Measurements from ENCODE around the gene PCDH12. TPM values are rescaled to one million over a fixed set of nuclear protein-coding genes. Genes with fewer than 3 reads are reported as not detected.

PCDH12 gene
- total and polyA plus RNA-seq, 7 experiments from 2014 or later: 0.11 to 1.5 (median 0.54) TPM; not detected in 3

GRCh38 chr5:141954194-141954593 is 3.8 kb downstream of the PCDH12 start:
- ATAC-seq: peak; percentile 60
- H3K27ac Mint-ChIP-seq: no peak overlapping the region

DNA sequence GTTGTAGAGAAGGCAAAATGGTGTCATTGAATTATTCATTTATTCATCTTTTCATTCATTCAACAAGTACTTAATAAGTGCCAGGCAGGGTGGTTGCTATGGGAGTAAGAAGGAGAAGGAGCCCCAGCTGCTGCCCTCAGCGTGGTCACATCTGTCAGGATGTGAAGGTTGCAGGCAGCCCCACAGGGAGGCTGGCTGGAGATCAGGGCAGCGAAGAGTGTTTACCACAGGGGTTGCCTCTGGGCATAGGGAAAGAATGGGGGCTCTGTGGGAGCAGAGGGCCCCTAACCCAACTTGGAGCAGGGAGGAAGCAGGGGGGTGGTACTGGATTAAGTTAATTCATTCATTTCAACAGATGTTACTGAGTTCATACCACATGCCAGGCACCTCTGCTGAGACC is 6.0 kb downstream of the PCDH12 start:
- Mint-ChIP-seq H3K36me3 (peaks cover 0 to 6% (median 0%) of the 10 kb centered on the region in 5 donors), H3K4me1 (peaks cover 9 to 25% (median 15%) of the 10 kb centered on the region in 7 donors), H3K4me3 (peak overlapping the region in 5 of 10 donors; percentile 53 to 65 (median 60)), H3K27me3 (no peaks in the 10 kb centered on the region), H3K9me3 (no peaks in the 10 kb centered on the region), H3K27ac (peak overlapping the region in 1 of 9 donors; percentile 36)
- Histone ChIP-seq H3K27ac (ENCODE audit: low read depth, low read length) (no peak overlapping the region), H3K4me3 (ENCODE audit: low read length) (no peak overlapping the region), H3K27me3 (ENCODE audit: control insufficient read depth in 2 of 2, insufficient read depth in 2 of 2, low read length in 2 of 2) (no peaks in the 10 kb centered on the region), H3K9me3 (ENCODE audit: control insufficient read depth in 2 of 3, low read length in 3 of 3) (no peaks in the 10 kb centered on the region), H3K36me3 (ENCODE audit: control insufficient read depth in 2 of 3, insufficient read depth in 3 of 3, low read length in 3 of 3) (no peaks in the 10 kb centered on the region), H3K4me1 (ENCODE audit: control insufficient read depth in 2 of 2, insufficient read depth in 2 of 2, low read length in 2 of 2) (peaks cover 0 to 10% of the 10 kb centered on the region in 2 donors)
- DNase-seq (no peak), ATAC-seq (no peak)
- CTCF ChIA-PET: no interaction called here
- POLR2A ChIA-PET: interaction anchor here (1.0 to 1.7 kb wide), 2 partner anchors 16 to 29 kb away, joined by 3 to 4 read pairs; partner anchors contain the start of gene DELE1
- intact Hi-C loops (cut with micrococcal nuclease): no loop called here

More at GRCh38 chr5:141954194-141954593, 3.8 kb downstream of the PCDH12 start:
- no peak overlapping the region for H3K4me3 ChIP-seq (ENCODE audit: low read length)
- H3K4me1 ChIP-seq (ENCODE audit: control insufficient read depth in 2 of 2, insufficient read depth in 2 of 2, low read length in 2 of 2): peaks cover 9 to 28% of the 10 kb centered on the region in 2 donors
- H3K9me3 Mint-ChIP-seq: no peaks in the 10 kb centered on the region
- H3K27ac ChIP-seq (ENCODE audit: low read depth, low read length): no peak overlapping the region
- H3K4me3 Mint-ChIP-seq: no peak overlapping the region
- no peaks in the 10 kb centered on the region for H3K27me3 ChIP-seq (ENCODE audit: control insufficient read depth in 2 of 2, insufficient read depth in 2 of 2, low read length in 2 of 2)
- intact Hi-C loops (cut with micrococcal nuclease): no loop called here
- H3K9me3 ChIP-seq (ENCODE audit: control insufficient read depth in 2 of 3, low read length in 3 of 3): no peaks in the 10 kb centered on the region
- no peaks in the 10 kb centered on the region for H3K27me3 Mint-ChIP-seq
- DNase-seq: no peak
- peaks cover 21 to 43% (median 34%) of the 10 kb centered on the region in 7 donors for H3K4me1 Mint-ChIP-seq
- H3K36me3 Mint-ChIP-seq: peaks cover 0 to 6% (median 0%) of the 10 kb centered on the region in 5 donors
- H3K36me3 ChIP-seq (ENCODE audit: control insufficient read depth in 2 of 3, insufficient read depth in 3 of 3, low read length in 3 of 3): no peaks in the 10 kb centered on the region
- CTCF ChIA-PET: interaction anchor here (0.9 to 1.2 kb wide), 2 partner anchors 31 to 76 kb away, joined by 3 to 5 read pairs; partner anchors contain the start of genes DELE1 and PCDH1
- POLR2A ChIA-PET: interaction anchor here (0.5 to 0.8 kb wide), 2 partner anchors 17 to 31 kb away, joined by 3 to 4 read pairs; partner anchors contain the start of gene DELE1

DNA sequence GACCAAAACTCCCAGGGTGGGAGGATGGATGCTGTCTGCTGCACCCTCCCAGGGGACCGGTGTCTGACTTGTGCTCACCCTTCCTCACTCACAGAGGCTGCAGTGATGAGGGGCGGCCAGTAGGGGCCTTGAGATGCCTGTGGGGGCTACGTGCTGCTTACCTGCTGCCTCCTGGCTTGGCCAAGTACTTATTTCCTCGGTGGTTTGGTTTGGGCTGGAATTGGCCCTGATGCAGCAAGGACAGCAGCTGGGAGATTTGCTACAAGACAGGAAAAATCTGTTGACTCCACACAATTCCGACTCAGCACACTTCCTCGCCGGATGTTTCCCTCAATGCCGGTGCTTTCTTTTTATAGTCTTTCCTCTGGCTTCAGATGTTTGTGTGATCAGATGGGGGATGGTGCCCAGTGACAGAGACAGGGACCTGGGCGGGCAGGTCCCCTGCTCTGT is 6.6 kb downstream of the PCDH12 start:
- ATAC-seq: peak; percentile 68
- no peaks in the 10 kb centered on the region for H3K27me3 ChIP-seq (ENCODE audit: control insufficient read depth in 2 of 2, insufficient read depth in 2 of 2, low read length in 2 of 2)
- peak overlapping the region in 8 of 10 donors; percentile 45 to 68 (median 58) for H3K4me3 Mint-ChIP-seq
- H3K9me3 ChIP-seq (ENCODE audit: control insufficient read depth in 2 of 3, low read length in 3 of 3): no peaks in the 10 kb centered on the region
- no peaks in the 10 kb centered on the region for H3K27me3 Mint-ChIP-seq
- H3K36me3 Mint-ChIP-seq: peaks cover 0 to 6% (median 0%) of the 10 kb centered on the region in 5 donors
- H3K4me1 ChIP-seq (ENCODE audit: control insufficient read depth in 2 of 2, insufficient read depth in 2 of 2, low read length in 2 of 2): peaks cover 0 to 10% of the 10 kb centered on the region in 2 donors
- peaks cover 9 to 25% (median 15%) of the 10 kb centered on the region in 7 donors for H3K4me1 Mint-ChIP-seq
- H3K9me3 Mint-ChIP-seq: no peaks in the 10 kb centered on the region
- intact Hi-C loops (cut with micrococcal nuclease): no loop called here
- DNase-seq: peak in 5 of 9 donors; percentile 21 to 25 (median 22)
- no peak overlapping the region for H3K27ac ChIP-seq (ENCODE audit: low read depth, low read length)
- ChIA-PET CTCF (interaction anchor here (0.9 kb wide), 1 partner anchor 197 kb away, joined by 3 read pairs; no protein-coding TSS in a partner anchor), POLR2A (no interaction called here)
- no peaks in the 10 kb centered on the region for H3K36me3 ChIP-seq (ENCODE audit: control insufficient read depth in 2 of 3, insufficient read depth in 3 of 3, low read length in 3 of 3)
- H3K4me3 ChIP-seq (ENCODE audit: low read length): no peak overlapping the region
- H3K27ac Mint-ChIP-seq: peak overlapping the region in 6 of 9 donors; percentile 10 to 72 (median 42)

DNA sequence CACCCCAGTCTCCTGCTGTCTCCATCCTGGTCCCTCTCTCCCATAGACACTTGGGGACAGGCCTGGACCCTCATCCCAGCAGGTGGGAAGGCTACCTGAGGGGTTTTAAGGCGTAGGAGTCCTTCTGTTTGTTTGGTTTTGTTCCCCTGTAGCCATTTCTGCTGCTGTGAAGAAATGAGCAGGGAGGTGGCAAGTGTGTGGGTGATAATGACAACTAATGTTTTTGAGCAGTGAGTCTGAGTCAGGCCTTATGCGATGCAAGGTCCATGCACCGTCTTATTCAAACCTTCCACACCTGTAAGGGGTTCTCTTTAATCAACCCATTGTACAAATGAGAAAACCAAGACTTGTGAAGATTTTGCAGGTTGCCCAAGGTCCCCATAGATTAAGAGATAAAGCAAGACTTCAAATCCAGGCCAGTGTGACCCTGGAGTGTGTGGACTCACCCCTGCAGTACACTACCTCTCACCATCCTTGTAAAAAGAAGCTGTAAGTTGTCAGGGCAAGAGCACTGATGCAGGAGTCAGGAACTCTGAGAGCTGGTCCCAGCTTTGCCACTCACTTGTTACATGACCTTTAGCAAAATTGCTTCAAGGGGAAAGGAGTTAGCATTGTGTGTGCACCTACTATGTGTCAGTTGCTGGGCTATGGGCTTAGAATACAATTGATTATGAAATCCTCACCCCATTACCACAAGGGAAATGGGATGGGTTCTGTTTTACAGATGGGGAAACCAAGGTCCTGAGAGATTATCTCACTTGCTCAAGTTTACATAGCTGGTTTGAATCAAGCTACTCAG is 7.6 kb downstream of the PCDH12 start:
- H3K4me1 Mint-ChIP-seq: peaks cover 9 to 25% (median 15%) of the 10 kb centered on the region in 7 donors
- POLR2A ChIA-PET: interaction anchor here (1.1 kb wide), 1 partner anchor 9 kb away, joined by 3 read pairs; no protein-coding TSS in a partner anchor
- CTCF ChIA-PET: interaction anchor here (0.9 kb wide), 1 partner anchor 198 kb away, joined by 3 read pairs; no protein-coding TSS in a partner anchor
- H3K4me1 ChIP-seq (ENCODE audit: control insufficient read depth in 2 of 2, insufficient read depth in 2 of 2, low read length in 2 of 2): peaks cover 0 to 10% of the 10 kb centered on the region in 2 donors
- no peak overlapping the region for H3K27ac ChIP-seq (ENCODE audit: low read depth, low read length)
- no peaks in the 10 kb centered on the region for H3K9me3 Mint-ChIP-seq
- no peak overlapping the region for H3K4me3 ChIP-seq (ENCODE audit: low read length)
- peak overlapping the region in 1 of 9 donors; percentile 36 for H3K27ac Mint-ChIP-seq
- no peak overlapping the region for H3K4me3 Mint-ChIP-seq
- intact Hi-C loops (cut with micrococcal nuclease): no loop called here
- H3K36me3 ChIP-seq (ENCODE audit: control insufficient read depth in 2 of 3, insufficient read depth in 3 of 3, low read length in 3 of 3): no peaks in the 10 kb centered on the region
- H3K36me3 Mint-ChIP-seq: peaks cover 0 to 6% (median 0%) of the 10 kb centered on the region in 5 donors
- DNase-seq (no peak), ATAC-seq (no peak)
- no peaks in the 10 kb centered on the region for H3K27me3 ChIP-seq (ENCODE audit: control insufficient read depth in 2 of 2, insufficient read depth in 2 of 2, low read length in 2 of 2)
- H3K9me3 ChIP-seq (ENCODE audit: control insufficient read depth in 2 of 3, low read length in 3 of 3): no peaks in the 10 kb centered on the region
- H3K27me3 Mint-ChIP-seq: no peaks in the 10 kb centered on the region

DNA sequence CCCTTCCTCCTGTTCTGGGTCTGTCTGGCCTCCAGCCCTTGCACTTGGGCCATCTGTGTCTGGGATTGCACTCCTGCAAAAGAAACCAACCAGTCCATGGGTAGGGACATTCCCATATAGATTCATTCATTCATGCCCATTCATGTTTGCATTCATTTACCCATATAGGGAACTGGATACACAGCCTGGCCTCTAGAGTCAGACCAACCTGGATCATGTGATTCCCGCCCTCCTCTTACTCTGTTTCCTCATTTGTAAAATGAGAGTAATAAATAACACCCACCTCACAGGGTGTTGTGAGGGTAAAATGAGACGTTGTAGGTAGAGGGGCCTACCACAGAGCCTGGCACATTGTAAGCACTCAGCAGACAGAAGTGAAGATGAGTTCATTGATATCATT is 8.5 kb downstream of the PCDH12 start:
- ChIA-PET POLR2A (interaction anchor here (0.6 kb wide), 1 partner anchor 69 kb away, joined by 3 read pairs; no protein-coding TSS in a partner anchor), CTCF (interaction anchor here (2.5 kb wide), 1 partner anchor 11 kb away, joined by 15 read pairs; no protein-coding TSS in a partner anchor)
- Mint-ChIP-seq H3K36me3 (peaks cover 0 to 5% (median 0%) of the 10 kb centered on the region in 5 donors), H3K27me3 (no peaks in the 10 kb centered on the region), H3K4me3 (no peak overlapping the region), H3K9me3 (no peaks in the 10 kb centered on the region), H3K4me1 (peaks cover 9 to 23% (median 16%) of the 10 kb centered on the region in 7 donors), H3K27ac (peak overlapping the region in 1 of 9 donors; percentile 36)
- H3K27ac ChIP-seq (ENCODE audit: low read depth, low read length): no peak overlapping the region
- intact Hi-C loops (cut with micrococcal nuclease): no loop called here
- H3K27me3 ChIP-seq (ENCODE audit: control insufficient read depth in 2 of 2, insufficient read depth in 2 of 2, low read length in 2 of 2): no peaks in the 10 kb centered on the region
- ATAC-seq (no peak), DNase-seq (no peak)
- peaks cover 0 to 10% of the 10 kb centered on the region in 2 donors for H3K4me1 ChIP-seq (ENCODE audit: control insufficient read depth in 2 of 2, insufficient read depth in 2 of 2, low read length in 2 of 2)
- H3K4me3 ChIP-seq (ENCODE audit: low read length): no peak overlapping the region
- H3K9me3 ChIP-seq (ENCODE audit: control insufficient read depth in 2 of 3, low read length in 3 of 3): no peaks in the 10 kb centered on the region
- no peaks in the 10 kb centered on the region for H3K36me3 ChIP-seq (ENCODE audit: control insufficient read depth in 2 of 3, insufficient read depth in 3 of 3, low read length in 3 of 3)

DNA sequence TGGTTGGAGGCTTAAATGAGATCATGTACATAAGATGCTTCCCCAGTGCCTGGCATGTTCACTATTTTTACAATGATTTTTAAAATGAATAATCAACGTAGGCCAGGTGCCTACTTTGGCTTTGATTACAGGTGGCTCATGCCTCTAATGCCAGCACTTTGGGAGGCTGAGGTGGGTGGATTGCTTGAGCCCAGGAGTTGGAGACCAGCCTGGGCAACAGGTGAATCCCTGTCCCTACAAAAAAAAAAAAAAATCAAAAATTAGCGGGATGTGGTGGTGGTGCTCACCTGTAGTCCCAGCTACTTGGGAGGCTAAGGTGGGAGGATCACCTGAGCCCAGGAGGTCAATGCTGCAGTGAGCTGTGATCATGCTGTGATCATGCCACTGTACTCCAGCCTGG is 9.2 kb downstream of the PCDH12 start:
- intact Hi-C loops (cut with micrococcal nuclease): no loop called here
- H3K36me3 ChIP-seq (ENCODE audit: control insufficient read depth in 2 of 3, insufficient read depth in 3 of 3, low read length in 3 of 3): no peaks in the 10 kb centered on the region
- Mint-ChIP-seq H3K27me3 (no peaks in the 10 kb centered on the region), H3K36me3 (no peaks in the 10 kb centered on the region), H3K27ac (no peak overlapping the region), H3K4me1 (peaks cover 7 to 19% (median 14%) of the 10 kb centered on the region in 7 donors), H3K4me3 (no peak overlapping the region), H3K9me3 (no peaks in the 10 kb centered on the region)
- no peak overlapping the region for H3K27ac ChIP-seq (ENCODE audit: low read depth, low read length)
- ATAC-seq: no peak
- no peaks in the 10 kb centered on the region for H3K9me3 ChIP-seq (ENCODE audit: control insufficient read depth in 2 of 3, low read length in 3 of 3)
- H3K4me3 ChIP-seq (ENCODE audit: low read length): no peak overlapping the region
- POLR2A ChIA-PET: interaction anchor here (0.6 kb wide), 1 partner anchor 69 kb away, joined by 3 read pairs; no protein-coding TSS in a partner anchor
- no peaks in the 10 kb centered on the region for H3K27me3 ChIP-seq (ENCODE audit: control insufficient read depth in 2 of 2, insufficient read depth in 2 of 2, low read length in 2 of 2)
- CTCF ChIA-PET: interaction anchor here (2.5 kb wide), 1 partner anchor 12 kb away, joined by 15 read pairs; no protein-coding TSS in a partner anchor
- DNase-seq: no peak
- peaks cover 0 to 10% of the 10 kb centered on the region in 2 donors for H3K4me1 ChIP-seq (ENCODE audit: control insufficient read depth in 2 of 2, insufficient read depth in 2 of 2, low read length in 2 of 2)
